Esophagus muscularis mucosa (tissue), 4 donors: ENCODE data around the gene PASK.

ENCODE experiments used
- CTCF ChIP-seq, 3 experiments: fragments of 200-600 bp in 2 of 3; fragments of 450-650 bp in 1 of 3; sonication (generic) in 2 of 3; IDR thresholded peaks; one replicate each; pipeline ENCODE4 v1.5.1; 2017 to 2019; ENCODE audit warnings: antibody characterized with exemption in 3 of 3, mild to moderate bottlenecking in 2 of 3, moderate library complexity in 1 of 3
- EP300 ChIP-seq: sonication (generic); formaldehyde crosslinking; IDR thresholded peaks from one replicate; pipeline ENCODE4 v1.6.1; 2017; ENCODE audit warnings: antibody characterized with exemption
- POLR2A ChIP-seq: fragments of 450-650 bp; IDR thresholded peaks from one replicate; pipeline ENCODE4 v1.6.1; 2017; ENCODE audit warnings: antibody characterized with exemption, moderate library complexity, mild to moderate bottlenecking, low read depth
- POLR2AphosphoS5 ChIP-seq, 2 donors: sonication (generic); formaldehyde crosslinking; IDR thresholded peaks; one replicate each; pipeline ENCODE4 v1.6.1; 2017; ENCODE audit warnings: antibody characterized with exemption in 2 of 2

- TF ChIP-seq EP300 (no peak), POLR2A (no peak), POLR2AphosphoS5 (IDR thresholded peaks at IDR 0.05) (no peak), CTCF (IDR thresholded peaks at IDR 0.05) (no peak)
Observed at GRCh38 chr2:241073166-241074064, 75.9 kb downstream of the PASK start.
